Activated T-helper 17 cell treated with anti-CD3 and anti-CD28 coated beads, Interleukin-2, amount 50 U/mL, for 72 hours (primary cell): ENCODE data around the gene PCSK4. TPM values are rescaled to one million over a fixed set of nuclear protein-coding genes. Genes with fewer than 3 reads are reported as not detected.
"Not testable (repeated sequence)": the region's sequence is repeated elsewhere in the genome, so short reads cannot be mapped to it uniquely, and the experiment has no call there.

Experiments
- ATAC-seq: fragments of 150-1000 bp; cut with Tn5 transposase; replicated peaks from 2 replicates; pipeline ENCODE4 v1.10.0; 2021; ENCODE audit warnings: mild to moderate bottlenecking, moderate library complexity
- H3K27ac Mint-ChIP-seq: one replicate; pipeline ENCODE4 v1.8.0; 2022; ENCODE audit warnings: mixed read lengths
- H3K27me3 Mint-ChIP-seq: one replicate; pipeline ENCODE4 v1.8.0; 2022; ENCODE audit warnings: mixed read lengths
- H3K36me3 Mint-ChIP-seq: one replicate; pipeline ENCODE4 v1.8.0; 2022; ENCODE audit warnings: low read depth, mild to moderate bottlenecking, mixed read lengths
- H3K4me1 Mint-ChIP-seq: one replicate; pipeline ENCODE4 v1.8.0; 2022; ENCODE audit warnings: mixed read lengths
- H3K4me3 Mint-ChIP-seq: one replicate; pipeline ENCODE4 v1.8.0; 2022; ENCODE audit warnings: mild to moderate bottlenecking, mixed read lengths
- H3K9me3 Mint-ChIP-seq: one replicate; pipeline ENCODE4 v1.8.0; 2022; ENCODE audit warnings: mixed read lengths
- total RNA-seq, 2 donors: library from RNA; stranded (reverse); gene quantifications; one replicate each; pipeline ENCODE4 v1.2.3, GENCODE V29; 2022

The PCSK4 gene
- total RNA-seq, 2 donors from 2014 or later, result 2.4 to 7.8 TPM

- not testable (repeated sequence) for H3K4me1 Mint-ChIP-seq, H3K27ac Mint-ChIP-seq, H3K9me3 Mint-ChIP-seq, ATAC-seq, H3K27me3 Mint-ChIP-seq
- Mint-ChIP-seq H3K36me3 (peaks cover 15% of the 10 kb centered on the region), H3K4me3 (peak overlapping the region; percentile 6)
Observed at GRCh38 chr19:1477056-1477455, 13.1 kb downstream of the PCSK4 start.

- Mint-ChIP-seq H3K9me3 (no peaks in the 10 kb centered on the region), H3K27ac (no peak overlapping the region), H3K4me1 (no peaks in the 10 kb centered on the region), H3K36me3 (peaks cover 15% of the 10 kb centered on the region), H3K27me3 (no peaks in the 10 kb centered on the region), H3K4me3 (no peak overlapping the region)
- no peak for ATAC-seq
Observed at GRCh38 chr19:1475751-1476437, 14.3 kb downstream of the PCSK4 start.

GRCh38 chr19:1474765-1475351 is 15.3 kb downstream of the PCSK4 start:
- no peak for ATAC-seq
- no peaks in the 10 kb centered on the region for H3K9me3 Mint-ChIP-seq
- no peaks in the 10 kb centered on the region for H3K27me3 Mint-ChIP-seq
- H3K27ac Mint-ChIP-seq, result no peak overlapping the region
- H3K4me1 Mint-ChIP-seq, result no peaks in the 10 kb centered on the region
- H3K36me3 Mint-ChIP-seq, result peaks cover 15% of the 10 kb centered on the region
- H3K4me3 Mint-ChIP-seq, result no peak overlapping the region

- H3K27me3 Mint-ChIP-seq, result no peaks in the 10 kb centered on the region
- H3K4me1 Mint-ChIP-seq, result no peaks in the 10 kb centered on the region
- no peak overlapping the region for H3K4me3 Mint-ChIP-seq
- no peak for ATAC-seq
- no peak overlapping the region for H3K27ac Mint-ChIP-seq
- peaks cover 13% of the 10 kb centered on the region for H3K36me3 Mint-ChIP-seq
- no peaks in the 10 kb centered on the region for H3K9me3 Mint-ChIP-seq
Observed at GRCh38 chr19:1474011-1474764, 16.0 kb downstream of the PCSK4 start.

- no peak for ATAC-seq
- H3K4me1 Mint-ChIP-seq, result no peaks in the 10 kb centered on the region
- no peaks in the 10 kb centered on the region for H3K27me3 Mint-ChIP-seq
Observed at GRCh38 chr19:1473085-1473851, 16.9 kb downstream of the PCSK4 start.

GRCh38 chr19:1472231-1473084 is 17.7 kb downstream of the PCSK4 start:
- Mint-ChIP-seq H3K27ac (no peak overlapping the region), H3K4me1 (no peaks in the 10 kb centered on the region), H3K9me3 (no peaks in the 10 kb centered on the region), H3K4me3 (no peak overlapping the region), H3K36me3 (peaks cover 7% of the 10 kb centered on the region), H3K27me3 (no peaks in the 10 kb centered on the region)
- ATAC-seq, result no peak

More at GRCh38 chr19:1473085-1473851, 16.9 kb downstream of the PCSK4 start:
- Mint-ChIP-seq H3K36me3 (peaks cover 8% of the 10 kb centered on the region), H3K9me3 (no peaks in the 10 kb centered on the region), H3K4me3 (no peak overlapping the region), H3K27ac (no peak overlapping the region)

GRCh38 chr19:1471515-1472160 is 18.5 kb downstream of the PCSK4 start:
- Mint-ChIP-seq H3K4me3 (peak overlapping the region; percentile 62), H3K27ac (no peak overlapping the region), H3K9me3 (no peaks in the 10 kb centered on the region), H3K36me3 (no peaks in the 10 kb centered on the region), H3K4me1 (no peaks in the 10 kb centered on the region), H3K27me3 (no peaks in the 10 kb centered on the region)
- no peak for ATAC-seq

GRCh38 chr19:1471010-1471514 is 19.1 kb downstream of the PCSK4 start:
- Mint-ChIP-seq H3K9me3 (no peaks in the 10 kb centered on the region), H3K4me3 (peak overlapping the region; percentile 62), H3K36me3 (no peaks in the 10 kb centered on the region), H3K4me1 (no peaks in the 10 kb centered on the region), H3K27me3 (no peaks in the 10 kb centered on the region), H3K27ac (no peak overlapping the region)
- ATAC-seq, result peak; percentile 52

GRCh38 chr19:1470305-1471009 is 19.7 kb downstream of the PCSK4 start:
- Mint-ChIP-seq H3K27me3 (no peaks in the 10 kb centered on the region), H3K4me3 (peak overlapping the region; percentile 62), H3K27ac (no peak overlapping the region), H3K36me3 (no peaks in the 10 kb centered on the region), H3K9me3 (no peaks in the 10 kb centered on the region), H3K4me1 (no peaks in the 10 kb centered on the region)
- peak; percentile 70 for ATAC-seq

GRCh38 chr19:1470055-1470304 is 20.2 kb downstream of the PCSK4 start:
- no peaks in the 10 kb centered on the region for H3K36me3 Mint-ChIP-seq
- H3K4me3 Mint-ChIP-seq, result peak overlapping the region; percentile 62
- no peak overlapping the region for H3K27ac Mint-ChIP-seq
- no peaks in the 10 kb centered on the region for H3K9me3 Mint-ChIP-seq
- H3K27me3 Mint-ChIP-seq, result no peaks in the 10 kb centered on the region
- no peaks in the 10 kb centered on the region for H3K4me1 Mint-ChIP-seq
- peak; percentile 2 for ATAC-seq

GRCh38 chr19:1469255-1470054 is 20.7 kb downstream of the PCSK4 start:
- H3K27ac Mint-ChIP-seq, result no peak overlapping the region
- peak; percentile 24 for ATAC-seq
- H3K4me1 Mint-ChIP-seq, result no peaks in the 10 kb centered on the region
- H3K4me3 Mint-ChIP-seq, result peak overlapping the region; percentile 62
- no peaks in the 10 kb centered on the region for H3K27me3 Mint-ChIP-seq
- no peaks in the 10 kb centered on the region for H3K36me3 Mint-ChIP-seq
- H3K9me3 Mint-ChIP-seq, result no peaks in the 10 kb centered on the region

GRCh38 chr19:1468821-1469254 is 21.3 kb downstream of the PCSK4 start:
- Mint-ChIP-seq H3K27me3 (no peaks in the 10 kb centered on the region), H3K27ac (no peak overlapping the region), H3K36me3 (no peaks in the 10 kb centered on the region), H3K9me3 (no peaks in the 10 kb centered on the region), H3K4me1 (no peaks in the 10 kb centered on the region), H3K4me3 (no peak overlapping the region)
- ATAC-seq, result peak; percentile 6
